Superior temporal gyrus (tissue), 1 donor: ENCODE data around the gene AP5Z1.

ENCODE experiments used
- DNase-seq: peaks from one replicate; pipeline ENCODE4 v3.0.0-alpha.2; 2016; ENCODE audit errors: extremely low spot score

AP5Z1 gene

GRCh38 chr7:4745971-4746919, 29.2 kb upstream of the AP5Z1 start:
- peak; percentile 64 for DNase-seq

GRCh38 chr7:4747013-4747412, 28.4 kb upstream of the AP5Z1 start:
- DNase-seq, result no peak

GRCh38 chr7:4747746-4748145, 27.7 kb upstream of the AP5Z1 start:
- DNase-seq, result no peak

GRCh38 chr7:4748231-4748681, 27.2 kb upstream of the AP5Z1 start:
- DNase-seq, result no peak

GRCh38 chr7:4749363-4749762, 26.1 kb upstream of the AP5Z1 start:
- no peak for DNase-seq

GRCh38 chr7:4749798-4750197, 25.6 kb upstream of the AP5Z1 start:
- no peak for DNase-seq

GRCh38 chr7:4751398-4751947, 23.9 kb upstream of the AP5Z1 start:
- peak; percentile 71 for DNase-seq

- peak; percentile 82 for DNase-seq
Observed at GRCh38 chr7:4753598-4754432, 21.6 kb upstream of the AP5Z1 start.

- no peak for DNase-seq
Observed at GRCh38 chr7:4754433-4755010, 20.9 kb upstream of the AP5Z1 start.

- DNase-seq, result no peak
Observed at GRCh38 chr7:4755045-4755444, 20.4 kb upstream of the AP5Z1 start.

GRCh38 chr7:4758111-4758510, 17.3 kb upstream of the AP5Z1 start:
- no peak for DNase-seq

- no peak for DNase-seq
Observed at GRCh38 chr7:4758791-4759190, 16.6 kb upstream of the AP5Z1 start.

- DNase-seq, result no peak
Observed at GRCh38 chr7:4759211-4759610, 16.2 kb upstream of the AP5Z1 start.

GRCh38 chr7:4760952-4761351, 14.5 kb upstream of the AP5Z1 start:
- no peak for DNase-seq

- DNase-seq, result no peak
Observed at GRCh38 chr7:4762121-4763055, 13.0 kb upstream of the AP5Z1 start.

- no peak for DNase-seq
Observed at GRCh38 chr7:4763091-4763793, 12.2 kb upstream of the AP5Z1 start.

GRCh38 chr7:4763794-4764185, 11.6 kb upstream of the AP5Z1 start:
- no peak for DNase-seq

GRCh38 chr7:4764402-4765007, 10.9 kb upstream of the AP5Z1 start:
- no peak for DNase-seq

- DNase-seq, result no peak
Observed at GRCh38 chr7:4765776-4766490, 9.5 kb upstream of the AP5Z1 start.
